ENCODE measurements around the gene ERC1. TPM values are rescaled to one million over a fixed set of nuclear protein-coding genes. Genes with fewer than 3 reads are reported as not detected.

The ERC1 gene
- total RNA-seq, 2 experiments from 2014 or later: 21.7 to 27.0 TPM

DNA sequence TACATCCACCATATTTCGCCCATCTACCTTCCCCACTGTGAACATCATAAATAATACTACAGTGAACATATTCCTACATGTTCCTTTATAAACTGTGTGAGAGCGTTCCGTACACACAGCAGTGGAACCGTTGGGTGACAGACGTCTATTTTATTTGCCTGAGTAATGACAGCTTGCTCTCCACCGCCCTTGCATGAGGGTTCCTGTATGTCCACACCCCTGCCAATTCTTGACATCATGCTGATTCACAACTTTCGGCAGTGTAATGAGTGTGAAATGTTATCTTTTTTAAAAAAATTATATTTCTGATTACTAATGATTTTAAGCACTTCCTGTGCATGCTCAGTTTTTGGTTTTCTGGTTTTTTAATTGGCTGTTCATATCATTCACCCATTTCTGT, 37.2 kb upstream of the ERC1 start:
- no peak for TF ChIP-seq CTCF (IDR thresholded peaks at IDR 0.05)
- H3K36me3 Mint-ChIP-seq (ENCODE audit: low read depth): peaks cover 5% of the 10 kb centered on the region
- peaks cover 3% of the 10 kb centered on the region for H3K4me1 Mint-ChIP-seq (ENCODE audit: low read depth)
- no peak for DNase-seq
- no peaks in the 10 kb centered on the region for H3K27me3 Mint-ChIP-seq
- intact Hi-C loops (cut with micrococcal nuclease): no loop called here
- H3K4me3 Mint-ChIP-seq: no peak overlapping the region
- no peak for ATAC-seq
- CTCF ChIA-PET: interaction anchor here (2.1 kb wide), 1 partner anchor 139 kb away, joined by 5 read pairs; no protein-coding TSS in a partner anchor
- H3K9me3 Mint-ChIP-seq: no peaks in the 10 kb centered on the region
- H3K27ac Mint-ChIP-seq: no peak overlapping the region
- POLR2A ChIA-PET: interaction anchor here (0.8 kb wide), 1 partner anchor 69 kb away, joined by 3 read pairs; no protein-coding TSS in a partner anchor

DNA sequence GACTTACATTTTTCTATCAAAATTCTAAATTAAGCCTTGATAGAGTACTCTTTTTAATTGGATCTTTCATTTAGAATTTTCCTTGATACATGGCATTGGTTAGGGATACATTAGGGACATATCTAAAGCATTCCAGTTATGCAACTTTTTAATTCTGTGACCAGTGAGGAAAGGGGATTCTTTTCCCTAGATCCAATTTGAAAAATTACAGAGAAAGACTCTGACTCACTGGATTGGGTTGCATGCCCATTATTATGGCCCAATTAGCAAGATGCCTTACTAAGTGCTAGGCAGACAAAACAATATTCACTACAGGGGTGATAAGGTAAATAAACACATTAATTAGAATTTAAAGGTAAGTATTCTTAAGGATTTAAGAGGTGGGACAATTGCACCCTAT, 36.3 kb upstream of the ERC1 start:
- H3K27ac Mint-ChIP-seq: no peak overlapping the region
- POLR2A ChIA-PET: interaction anchor here (0.8 kb wide), 1 partner anchor 68 kb away, joined by 3 read pairs; no protein-coding TSS in a partner anchor
- no peaks in the 10 kb centered on the region for H3K27me3 Mint-ChIP-seq
- no peak for TF ChIP-seq CTCF (IDR thresholded peaks at IDR 0.05)
- H3K36me3 Mint-ChIP-seq (ENCODE audit: low read depth): no peaks in the 10 kb centered on the region
- intact Hi-C loops (cut with micrococcal nuclease): no loop called here
- H3K4me3 Mint-ChIP-seq: no peak overlapping the region
- CTCF ChIA-PET: interaction anchor here (2.1 kb wide), 1 partner anchor 138 kb away, joined by 5 read pairs; no protein-coding TSS in a partner anchor
- no peaks in the 10 kb centered on the region for H3K9me3 Mint-ChIP-seq
- H3K4me1 Mint-ChIP-seq (ENCODE audit: low read depth): peaks cover 3% of the 10 kb centered on the region
- no peak for ATAC-seq
- no peak for DNase-seq

DNA sequence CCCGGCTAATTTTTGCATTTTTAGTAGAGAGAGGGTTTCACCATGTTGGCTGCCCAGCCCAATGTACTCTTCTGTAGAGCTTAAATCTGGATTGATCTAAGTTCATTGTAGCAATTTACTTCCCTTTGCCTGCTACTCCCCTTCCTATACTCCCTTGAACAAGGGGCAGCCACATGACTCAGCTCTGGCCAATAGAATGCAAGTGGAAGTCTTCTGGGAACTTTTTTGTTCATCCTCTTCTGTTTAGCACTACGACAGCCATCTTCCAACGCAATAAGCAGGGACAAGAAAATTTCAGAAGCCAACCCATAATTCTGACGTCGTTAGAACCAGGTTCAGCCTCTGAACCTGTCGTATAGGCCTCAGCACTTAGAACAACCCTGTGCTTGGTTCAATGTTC, 35.1 kb upstream of the ERC1 start:
- intact Hi-C loops (cut with micrococcal nuclease): no loop called here
- peaks cover 3% of the 10 kb centered on the region for H3K4me1 Mint-ChIP-seq (ENCODE audit: low read depth)
- CTCF ChIA-PET: no interaction called here
- DNase-seq (no peak), ATAC-seq (no peak)
- H3K27me3 Mint-ChIP-seq: no peaks in the 10 kb centered on the region
- no peak overlapping the region for H3K4me3 Mint-ChIP-seq
- TF ChIP-seq CTCF (IDR thresholded peaks at IDR 0.05): no peak
- POLR2A ChIA-PET: no interaction called here
- no peaks in the 10 kb centered on the region for H3K9me3 Mint-ChIP-seq
- no peak overlapping the region for H3K27ac Mint-ChIP-seq
- H3K36me3 Mint-ChIP-seq (ENCODE audit: low read depth): no peaks in the 10 kb centered on the region

DNA sequence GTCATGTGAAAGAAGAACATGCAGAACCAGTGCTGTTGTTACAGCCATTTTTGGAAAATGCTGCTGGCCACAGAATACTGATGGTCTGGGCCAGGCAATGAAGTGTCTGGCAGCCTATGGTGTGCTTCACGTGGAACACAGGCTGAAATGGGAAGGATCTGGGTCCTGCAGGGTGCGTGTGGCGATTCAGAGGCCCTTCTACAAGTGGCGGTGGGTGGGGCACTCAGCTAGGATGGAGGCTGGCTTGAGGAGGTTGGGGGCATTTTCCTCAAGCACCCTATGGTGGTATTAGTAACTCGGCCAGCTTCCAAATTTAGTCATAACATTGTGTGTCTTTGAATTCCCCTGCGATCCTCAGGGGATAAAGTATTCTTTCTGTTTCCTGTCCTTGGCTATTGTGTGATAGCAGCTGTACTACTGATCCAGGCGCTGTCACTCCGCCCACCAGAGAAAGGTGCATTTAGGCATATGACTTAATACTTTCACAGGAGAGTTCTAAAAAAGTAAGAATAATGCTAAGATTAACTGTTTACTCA, 32.4 kb upstream of the ERC1 start:
- ATAC-seq (no peak), DNase-seq (no peak)
- no peaks in the 10 kb centered on the region for H3K9me3 Mint-ChIP-seq
- H3K4me1 Mint-ChIP-seq (ENCODE audit: low read depth): peaks cover 3% of the 10 kb centered on the region
- intact Hi-C loops (cut with micrococcal nuclease): no loop called here
- TF ChIP-seq CTCF (IDR thresholded peaks at IDR 0.05): no peak
- H3K27me3 Mint-ChIP-seq: no peaks in the 10 kb centered on the region
- H3K36me3 Mint-ChIP-seq (ENCODE audit: low read depth): no peaks in the 10 kb centered on the region
- no peak overlapping the region for H3K27ac Mint-ChIP-seq
- CTCF ChIA-PET: interaction anchor here (1.1 to 2.5 kb wide), 2 partner anchors 9 to 624 kb away, joined by 3 to 7 read pairs; partner anchors contain the start of gene RAD52
- POLR2A ChIA-PET: interaction anchor here (1.0 kb wide), 1 partner anchor 18 kb away, joined by 3 read pairs; no protein-coding TSS in a partner anchor
- H3K4me3 Mint-ChIP-seq: no peak overlapping the region

GRCh38 chr12:966724-967123, 24.3 kb upstream of the ERC1 start:
- TF ChIP-seq CTCF (IDR thresholded peaks at IDR 0.05): no peak
- DNase-seq (no peak), ATAC-seq (no peak)
- Mint-ChIP-seq H3K4me1 (ENCODE audit: low read depth) (peaks cover 3% of the 10 kb centered on the region), H3K27me3 (no peaks in the 10 kb centered on the region), H3K36me3 (ENCODE audit: low read depth) (no peaks in the 10 kb centered on the region), H3K9me3 (no peaks in the 10 kb centered on the region), H3K4me3 (no peak overlapping the region), H3K27ac (no peak overlapping the region)
- intact Hi-C loops (cut with micrococcal nuclease): no loop called here
- ChIA-PET CTCF (no interaction called here), POLR2A (no interaction called here)

Data from activated CD8-positive, alpha-beta T cell treated with anti-CD3 and anti-CD28 coated beads for 36 hours (primary cell).